Body of pancreas (tissue), 4 donors: ENCODE data around the gene GATA5. TPM values are rescaled to one million over a fixed set of nuclear protein-coding genes. Genes with fewer than 3 reads are reported as not detected.

ENCODE experiments used
- ATAC-seq: fragments of 150-250 bp; one replicate; pipeline ENCODE4 v1.9.1; 2016
- DNase-seq, 4 donors: peaks; one replicate each; pipeline ENCODE4 v3.0.0-alpha.2; 2019
- H3K27ac ChIP-seq, 4 donors: fragments of 200-600 bp; sonication (generic); 1 replicate in 3 of 4; 2 replicates in 1 of 4; pipeline versions ENCODE4 v1.5.1 to v1.6.1; 2016 to 2019; ENCODE audit warnings: mild to moderate bottlenecking in 1 of 4, mixed read lengths in 1 of 4, moderate library complexity in 1 of 4
- H3K27me3 ChIP-seq, 2 donors: fragments of 200-600 bp; sonication (generic); one replicate each; pipeline ENCODE4 v1.6.0; 2016; ENCODE audit warnings: mild to moderate bottlenecking in 1 of 2
- H3K36me3 ChIP-seq, 2 donors: fragments of 200-600 bp; sonication (generic); replicated peaks in 1 of 2; 2 replicates each; pipeline ENCODE4 v1.5.1; 2016; ENCODE audit warnings: low read depth in 2 of 2; ENCODE audit not compliant: insufficient read depth in 1 of 2
- H3K4me1 ChIP-seq: fragments of 200-600 bp; sonication (generic); one replicate; pipeline ENCODE4 v1.6.0; 2016
- H3K4me3 ChIP-seq, 2 donors: fragments of 200-600 bp; sonication (generic); 1 replicate in 1 of 2; 2 replicates in 1 of 2; pipeline ENCODE4 v1.5.1; 2016 to 2019
- H3K9me3 ChIP-seq, 3 donors: fragments of 200-600 bp; sonication (generic); 1 replicate in 2 of 3; 2 replicates in 1 of 3; pipeline ENCODE4 v1.5.1; 2016
- CTCF ChIP-seq, 7 experiments: fragments of 450-650 bp in 4 of 7; fragments of 200-600 bp in 3 of 7; sonication (generic) in 3 of 7; IDR thresholded peaks; one replicate each; pipeline ENCODE4 v1.5.1; 2016 to 2019; ENCODE audit warnings: antibody characterized with exemption in 7 of 7
- POLR2A ChIP-seq, 3 donors: fragments of 450-650 bp; IDR thresholded peaks; one replicate each; pipeline ENCODE4 v1.6.1; 2016; ENCODE audit warnings: antibody characterized with exemption in 3 of 3, mild to moderate bottlenecking in 2 of 3
- WGBS, 2 donors: methylation state at CpG; one replicate each; pipeline ENCODE4 v1.1.5; 2017; 5-methylcytosine and 5-hydroxymethylcytosine counted together
- intact Hi-C: fragments of 100-400 bp; cut with DNase I; formaldehyde crosslinking; loops from one replicate; pipeline ENCODE4 v1.15.1; 2023
- total RNA-seq, 2 donors: library from RNA; depleted of rRNA; stranded (reverse); fragments of >200 nt; gene quantifications; one replicate each; pipeline ENCODE4 v1.1.0, GENCODE V29; 2016

The GATA5 gene
- total RNA-seq, 2 donors from 2014 or later, result not detected

- no peaks in the 10 kb centered on the region for H3K9me3 ChIP-seq
- no peak overlapping the region for H3K27ac ChIP-seq
- H3K4me3 ChIP-seq, result no peak overlapping the region
- H3K36me3 ChIP-seq, result no peaks in the 10 kb centered on the region
- peaks cover 0 to 4% of the 10 kb centered on the region in 2 donors for H3K27me3 ChIP-seq
- ATAC-seq, result no peak
- WGBS, 2 donors, result 60 to 65% methylated on average over 15 to 18 of the region's 18 CpGs
- no peak for TF ChIP-seq CTCF (IDR thresholded peaks at IDR 0.05)
- TF ChIP-seq POLR2A (IDR thresholded peaks at IDR 0.05), result no peak
- intact Hi-C loops, result no loop called here
- H3K4me1 ChIP-seq, result no peaks in the 10 kb centered on the region
- DNase-seq, result no peak
These were observed 41.4 kb upstream of the GATA5 start for GRCh38 chr20:62517168-62517567.

GRCh38 chr20:62516338-62516737, 40.5 kb upstream of the GATA5 start:
- Histone ChIP-seq H3K9me3 (no peaks in the 10 kb centered on the region), H3K27me3 (peaks cover 0 to 4% of the 10 kb centered on the region in 2 donors), H3K27ac (no peak overlapping the region), H3K4me3 (no peak overlapping the region), H3K4me1 (no peaks in the 10 kb centered on the region), H3K36me3 (no peaks in the 10 kb centered on the region)
- DNase-seq (peak in 3 of 4 donors; percentile 15 to 42 (median 29)), ATAC-seq (peak; percentile 57)
- 48 to 52% methylated on average over 9 to 13 of the region's 13 CpGs for WGBS, 2 donors
- intact Hi-C loops, result no loop called here
- no peak for TF ChIP-seq POLR2A (IDR thresholded peaks at IDR 0.05)
- TF ChIP-seq CTCF (IDR thresholded peaks at IDR 0.05), result peak in 4 of 7 experiments; percentile 28 to 49 (median 35)

GRCh38 chr20:62515826-62516225, 40.0 kb upstream of the GATA5 start:
- Histone ChIP-seq H3K27ac (no peak overlapping the region), H3K36me3 (no peaks in the 10 kb centered on the region), H3K4me3 (no peak overlapping the region), H3K4me1 (no peaks in the 10 kb centered on the region), H3K9me3 (no peaks in the 10 kb centered on the region), H3K27me3 (peaks cover 0 to 4% of the 10 kb centered on the region in 2 donors)
- intact Hi-C loops, result no loop called here
- 67 to 76% methylated on average over 11 to 12 of the region's 12 CpGs for WGBS, 2 donors
- DNase-seq (no peak), ATAC-seq (no peak)
- TF ChIP-seq POLR2A (IDR thresholded peaks at IDR 0.05), result no peak
- TF ChIP-seq CTCF (IDR thresholded peaks at IDR 0.05), result no peak

- Histone ChIP-seq H3K27me3 (peaks cover 0 to 4% of the 10 kb centered on the region in 2 donors), H3K27ac (no peak overlapping the region), H3K9me3 (no peaks in the 10 kb centered on the region), H3K36me3 (no peaks in the 10 kb centered on the region), H3K4me1 (no peaks in the 10 kb centered on the region), H3K4me3 (no peak overlapping the region)
- TF ChIP-seq POLR2A (IDR thresholded peaks at IDR 0.05) (no peak), CTCF (IDR thresholded peaks at IDR 0.05) (no peak)
- intact Hi-C loops, result no loop called here
- ATAC-seq, result no peak
- no peak for DNase-seq
- WGBS, 2 donors, result 48 to 60% methylated on average over 7 to 16 of the region's 16 CpGs
These were observed 39.5 kb upstream of the GATA5 start for GRCh38 chr20:62515280-62515679.

- Histone ChIP-seq H3K36me3 (no peaks in the 10 kb centered on the region), H3K4me3 (no peak overlapping the region), H3K9me3 (no peaks in the 10 kb centered on the region), H3K27me3 (peaks cover 0 to 4% of the 10 kb centered on the region in 2 donors), H3K4me1 (no peaks in the 10 kb centered on the region), H3K27ac (no peak overlapping the region)
- ATAC-seq (no peak), DNase-seq (no peak)
- whole genome bisulfite sequencing, 2 donors, result 69% methylated on average over 9 to 13 of the region's 14 CpGs
- TF ChIP-seq POLR2A (IDR thresholded peaks at IDR 0.05) (no peak), CTCF (IDR thresholded peaks at IDR 0.05) (no peak)
- intact Hi-C loops, result no loop called here
These were observed 38.2 kb upstream of the GATA5 start for GRCh38 chr20:62513991-62514390.
